Thyroid gland (tissue), 4 donors: ENCODE measurements around the gene MARK4. TPM values are rescaled to one million over a fixed set of nuclear protein-coding genes. Genes with fewer than 3 reads are reported as not detected.

Source experiments
- DNase-seq, 2 donors: peaks; one replicate each; pipeline ENCODE4 v3.0.0-alpha.2; 2019
- H3K27ac ChIP-seq, 3 donors: fragments of 200-600 bp; sonication (generic); 1 replicate in 2 of 3; 2 replicates in 1 of 3; pipeline ENCODE4 v1.5.1; 2016 to 2019; ENCODE audit warnings: mild to moderate bottlenecking in 1 of 3, moderate library complexity in 1 of 3
- H3K27me3 ChIP-seq: fragments of 200-600 bp; sonication (generic); one replicate; pipeline ENCODE4 v1.5.1; 2019
- H3K36me3 ChIP-seq, 2 donors: fragments of 200-600 bp; sonication (generic); one replicate each; pipeline ENCODE4 v1.5.1; 2016 to 2019
- H3K4me1 ChIP-seq, 2 donors: fragments of 200-600 bp; sonication (generic); one replicate each; pipeline ENCODE4 v1.5.1; 2017 to 2019
- H3K4me3 ChIP-seq, 3 donors: fragments of 200-600 bp; sonication (generic); replicated peaks in 1 of 3; 1 replicate in 2 of 3; 2 replicates in 1 of 3; pipeline ENCODE4 v1.5.1; 2016; ENCODE audit warnings: mild to moderate bottlenecking in 1 of 3
- H3K9me3 ChIP-seq: fragments of 200-600 bp; sonication (generic); one replicate; pipeline ENCODE4 v1.5.1; 2017
- POLR2A ChIP-seq, 2 donors: fragments of 450-650 bp; IDR thresholded peaks; one replicate each; pipeline ENCODE4 v1.6.1; 2017; ENCODE audit warnings: antibody characterized with exemption in 2 of 2, mild to moderate bottlenecking in 2 of 2, moderate library complexity in 1 of 2
- whole genome bisulfite sequencing, 2 donors: methylation state at CpG; one replicate each; pipeline ENCODE4 v1.1.5; 2017; 5-methylcytosine and 5-hydroxymethylcytosine counted together
- intact Hi-C: fragments of 100-400 bp; cut with DNase I; formaldehyde crosslinking; loops from one replicate; pipeline ENCODE4 v1.15.1; 2023
- total RNA-seq, 4 donors: library from RNA; depleted of rRNA; stranded (reverse); fragments of >200 nt; gene quantifications; one replicate each; pipeline ENCODE4 v1.2.3, GENCODE V29; 2016
- TF ChIP-seq, protein P1 (sequence below), 6 experiments: fragments of 200-600 bp in 3 of 6; fragments of 450-650 bp in 3 of 6; sonication (generic) in 3 of 6; IDR thresholded peaks; one replicate each; pipeline ENCODE4 v1.5.1; 2016 to 2019; ENCODE audit warnings: antibody characterized with exemption in 6 of 6, mild to moderate bottlenecking in 2 of 6, inconsistent platforms in 1 of 6, moderate library complexity in 1 of 6

Gene MARK4
- total RNA-seq, 4 donors from 2014 or later: 18.5 to 25.1 (median 22.1) TPM

DNA sequence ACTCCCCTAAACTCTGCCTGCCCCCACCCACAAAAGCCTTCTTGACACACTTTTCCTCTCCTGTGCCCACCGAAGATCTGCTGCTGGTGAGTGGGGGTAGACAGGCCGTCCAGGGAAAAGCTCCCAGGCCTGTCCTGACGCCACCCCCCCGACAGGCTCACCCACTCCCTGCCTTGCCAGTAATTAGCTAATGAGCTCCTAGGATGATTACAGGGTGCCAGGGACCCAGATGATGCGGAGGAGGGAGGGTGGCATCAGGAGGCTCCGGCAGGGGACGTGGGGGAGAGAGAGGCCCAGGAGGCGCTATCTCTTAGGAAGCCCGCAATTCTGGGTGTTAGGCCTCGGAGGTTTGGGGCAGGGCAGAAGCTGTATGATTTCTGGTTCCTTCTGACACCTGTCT is 27.0 kb downstream of the MARK4 start:
- TF ChIP-seq, protein P1, sequence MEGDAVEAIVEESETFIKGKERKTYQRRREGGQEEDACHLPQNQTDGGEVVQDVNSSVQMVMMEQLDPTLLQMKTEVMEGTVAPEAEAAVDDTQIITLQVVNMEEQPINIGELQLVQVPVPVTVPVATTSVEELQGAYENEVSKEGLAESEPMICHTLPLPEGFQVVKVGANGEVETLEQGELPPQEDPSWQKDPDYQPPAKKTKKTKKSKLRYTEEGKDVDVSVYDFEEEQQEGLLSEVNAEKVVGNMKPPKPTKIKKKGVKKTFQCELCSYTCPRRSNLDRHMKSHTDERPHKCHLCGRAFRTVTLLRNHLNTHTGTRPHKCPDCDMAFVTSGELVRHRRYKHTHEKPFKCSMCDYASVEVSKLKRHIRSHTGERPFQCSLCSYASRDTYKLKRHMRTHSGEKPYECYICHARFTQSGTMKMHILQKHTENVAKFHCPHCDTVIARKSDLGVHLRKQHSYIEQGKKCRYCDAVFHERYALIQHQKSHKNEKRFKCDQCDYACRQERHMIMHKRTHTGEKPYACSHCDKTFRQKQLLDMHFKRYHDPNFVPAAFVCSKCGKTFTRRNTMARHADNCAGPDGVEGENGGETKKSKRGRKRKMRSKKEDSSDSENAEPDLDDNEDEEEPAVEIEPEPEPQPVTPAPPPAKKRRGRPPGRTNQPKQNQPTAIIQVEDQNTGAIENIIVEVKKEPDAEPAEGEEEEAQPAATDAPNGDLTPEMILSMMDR (IDR thresholded peaks at IDR 0.05): no peak
- no peak for TF ChIP-seq POLR2A (IDR thresholded peaks at IDR 0.05)
- DNase-seq: no peak
- Histone ChIP-seq H3K27me3 (no peaks in the 10 kb centered on the region), H3K27ac (no peak overlapping the region), H3K9me3 (no peaks in the 10 kb centered on the region), H3K36me3 (peaks cover 4 to 17% of the 10 kb centered on the region in 2 donors), H3K4me3 (no peak overlapping the region), H3K4me1 (no peaks in the 10 kb centered on the region)
- intact Hi-C loops: no loop called here
- WGBS, 2 donors: 92 to 93% methylated on average over 10 of the region's 10 CpGs

DNA sequence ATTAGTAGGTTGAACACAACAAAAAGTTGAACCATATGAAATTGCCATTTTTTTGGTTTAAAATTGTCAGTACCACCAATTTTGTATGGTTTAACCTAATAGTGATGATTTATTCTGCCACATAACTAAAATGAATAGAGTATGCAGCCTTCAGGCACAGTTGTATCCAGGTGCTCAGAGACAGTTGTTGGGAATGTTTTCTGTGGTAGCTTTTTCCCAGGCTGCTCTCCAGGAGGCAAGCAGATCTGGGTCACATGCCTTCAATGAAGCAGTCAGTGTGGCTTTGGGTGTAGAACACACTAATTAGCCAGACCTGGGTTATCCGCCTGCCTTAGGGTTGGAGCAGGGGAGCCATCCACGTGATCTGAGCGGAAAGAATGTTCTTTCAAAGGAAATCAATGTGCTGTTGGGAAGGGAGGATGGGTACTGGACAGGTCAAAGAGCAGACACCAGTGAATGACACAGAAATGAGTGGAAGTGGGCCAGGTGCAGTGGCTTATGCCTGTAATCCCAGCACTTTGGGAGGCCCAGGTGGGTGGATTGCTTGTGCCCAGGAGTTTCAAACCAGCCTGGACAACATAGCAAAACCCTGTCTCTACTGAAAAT is 28.6 kb downstream of the MARK4 start:
- H3K9me3 ChIP-seq: no peaks in the 10 kb centered on the region
- H3K27me3 ChIP-seq: no peaks in the 10 kb centered on the region
- WGBS, 2 donors: 85 to 96% methylated on average over 3 of the region's 3 CpGs
- peak in 1 of 2 donors; percentile 17 for DNase-seq
- H3K4me1 ChIP-seq: no peaks in the 10 kb centered on the region
- H3K27ac ChIP-seq: no peak overlapping the region
- intact Hi-C loops: no loop called here
- TF ChIP-seq, protein P1 (IDR thresholded peaks at IDR 0.05): no peak
- no peak for TF ChIP-seq POLR2A (IDR thresholded peaks at IDR 0.05)
- H3K36me3 ChIP-seq: peaks cover 4 to 17% of the 10 kb centered on the region in 2 donors
- no peak overlapping the region for H3K4me3 ChIP-seq

DNA sequence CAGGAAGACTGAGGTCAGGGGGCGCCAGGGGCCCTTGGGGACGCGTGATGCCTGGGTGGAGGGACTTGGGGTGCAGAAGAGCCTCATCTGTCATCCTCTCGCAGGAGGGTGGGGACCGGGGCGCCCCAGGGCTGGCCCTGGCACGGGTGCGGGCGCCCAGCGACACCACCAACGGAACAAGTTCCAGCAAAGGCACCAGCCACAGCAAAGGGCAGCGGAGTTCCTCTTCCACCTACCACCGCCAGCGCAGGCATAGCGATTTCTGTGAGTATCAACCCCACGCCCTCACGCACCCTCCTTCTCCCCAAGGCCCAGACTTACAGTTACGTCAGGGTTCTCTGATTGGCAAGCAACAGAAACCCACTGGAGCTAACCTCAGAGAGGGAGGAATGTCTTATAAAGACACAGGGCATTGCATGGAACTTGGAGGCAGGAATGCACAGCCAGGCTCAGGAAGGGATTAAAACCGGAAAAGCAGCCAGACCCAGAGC is 29.4 kb downstream of the MARK4 start:
- DNase-seq: no peak
- H3K4me3 ChIP-seq: no peak overlapping the region
- H3K36me3 ChIP-seq: peaks cover 3 to 17% of the 10 kb centered on the region in 2 donors
- TF ChIP-seq POLR2A (IDR thresholded peaks at IDR 0.05): no peak
- TF ChIP-seq, protein P1 (IDR thresholded peaks at IDR 0.05): no peak
- WGBS, 2 donors: 89 to 95% methylated on average over 19 of the region's 19 CpGs
- no peaks in the 10 kb centered on the region for H3K4me1 ChIP-seq
- intact Hi-C loops: no loop called here
- H3K27me3 ChIP-seq: no peaks in the 10 kb centered on the region
- H3K27ac ChIP-seq: peak overlapping the region in 1 of 3 donors; percentile 2
- no peaks in the 10 kb centered on the region for H3K9me3 ChIP-seq

DNA sequence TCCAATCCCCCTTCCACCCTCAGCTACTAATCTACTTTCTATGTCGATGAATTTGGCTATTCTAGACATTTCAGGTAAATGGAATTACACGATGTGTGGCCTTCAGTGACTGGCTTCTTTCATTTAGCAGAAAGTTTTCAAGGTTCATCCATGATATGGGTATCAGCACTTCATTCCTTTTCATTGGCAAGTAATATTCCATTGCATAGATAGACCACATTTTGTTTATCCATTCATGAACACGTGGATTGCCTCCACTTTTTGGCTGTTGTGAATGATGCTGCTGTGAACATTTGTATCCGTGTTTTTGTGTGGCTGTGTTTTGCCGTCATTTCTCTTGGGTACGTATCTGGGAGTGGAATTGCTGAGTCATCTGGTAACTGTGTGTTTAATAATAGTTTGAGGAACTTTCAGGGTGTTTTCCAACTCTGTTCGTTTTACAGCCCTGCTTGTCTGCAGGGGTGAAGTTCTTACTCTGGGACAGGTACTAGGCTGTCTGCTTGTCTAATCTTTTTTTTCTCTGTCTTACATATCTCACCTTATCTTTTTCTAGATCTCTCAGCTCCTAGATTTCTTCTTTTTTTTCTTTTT is 32.5 kb downstream of the MARK4 start:
- TF ChIP-seq POLR2A (IDR thresholded peaks at IDR 0.05): no peak
- TF ChIP-seq, protein P1 (IDR thresholded peaks at IDR 0.05): no peak
- no peaks in the 10 kb centered on the region for H3K9me3 ChIP-seq
- H3K36me3 ChIP-seq: peaks cover 6 to 18% of the 10 kb centered on the region in 2 donors
- H3K27ac ChIP-seq: no peak overlapping the region
- intact Hi-C loops: no loop called here
- H3K4me3 ChIP-seq: no peak overlapping the region
- 71 to 83% methylated on average over 7 of the region's 7 CpGs for WGBS, 2 donors
- no peak for DNase-seq
- no peaks in the 10 kb centered on the region for H3K27me3 ChIP-seq
- H3K4me1 ChIP-seq: no peaks in the 10 kb centered on the region

DNA sequence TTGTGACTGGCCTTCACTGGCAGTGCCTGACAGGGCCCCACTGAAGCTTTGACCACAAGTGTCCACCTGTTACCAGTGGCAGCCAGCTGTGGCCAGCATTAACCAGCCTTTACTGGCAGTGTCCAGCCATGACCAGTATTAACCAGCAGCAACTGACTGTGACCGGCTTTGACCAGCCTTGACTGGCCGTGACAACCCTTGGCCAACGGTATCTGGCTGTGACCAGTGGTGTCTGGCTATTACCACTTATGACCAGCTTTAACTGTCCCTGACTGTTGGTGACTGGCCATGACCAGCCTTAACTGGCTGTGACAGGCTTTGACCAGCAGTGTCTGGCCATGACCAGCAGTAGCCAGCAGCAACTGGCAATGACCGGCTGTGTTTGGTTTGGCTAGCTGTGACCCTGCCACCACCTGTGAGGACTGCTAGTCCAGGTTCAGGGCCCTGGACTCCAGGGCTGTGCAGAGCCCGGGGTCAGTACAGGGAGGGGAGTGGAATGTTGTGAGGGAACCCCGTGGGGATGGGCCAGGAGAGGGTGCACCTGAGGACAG is 39.4 kb downstream of the MARK4 start:
- Histone ChIP-seq H3K36me3 (peaks cover 6 to 16% of the 10 kb centered on the region in 2 donors), H3K27me3 (no peaks in the 10 kb centered on the region), H3K9me3 (no peaks in the 10 kb centered on the region), H3K4me3 (no peak overlapping the region), H3K4me1 (peaks cover 0 to 4% of the 10 kb centered on the region in 2 donors), H3K27ac (no peak overlapping the region)
- intact Hi-C loops: no loop called here
- 94 to 100% methylated on average over 1 to 4 of the region's 6 CpGs for WGBS, 2 donors
- no peak for DNase-seq
- TF ChIP-seq POLR2A (IDR thresholded peaks at IDR 0.05): no peak
- TF ChIP-seq, protein P1 (IDR thresholded peaks at IDR 0.05): no peak
